ENCODE results near the gene TEX12.

DNA sequence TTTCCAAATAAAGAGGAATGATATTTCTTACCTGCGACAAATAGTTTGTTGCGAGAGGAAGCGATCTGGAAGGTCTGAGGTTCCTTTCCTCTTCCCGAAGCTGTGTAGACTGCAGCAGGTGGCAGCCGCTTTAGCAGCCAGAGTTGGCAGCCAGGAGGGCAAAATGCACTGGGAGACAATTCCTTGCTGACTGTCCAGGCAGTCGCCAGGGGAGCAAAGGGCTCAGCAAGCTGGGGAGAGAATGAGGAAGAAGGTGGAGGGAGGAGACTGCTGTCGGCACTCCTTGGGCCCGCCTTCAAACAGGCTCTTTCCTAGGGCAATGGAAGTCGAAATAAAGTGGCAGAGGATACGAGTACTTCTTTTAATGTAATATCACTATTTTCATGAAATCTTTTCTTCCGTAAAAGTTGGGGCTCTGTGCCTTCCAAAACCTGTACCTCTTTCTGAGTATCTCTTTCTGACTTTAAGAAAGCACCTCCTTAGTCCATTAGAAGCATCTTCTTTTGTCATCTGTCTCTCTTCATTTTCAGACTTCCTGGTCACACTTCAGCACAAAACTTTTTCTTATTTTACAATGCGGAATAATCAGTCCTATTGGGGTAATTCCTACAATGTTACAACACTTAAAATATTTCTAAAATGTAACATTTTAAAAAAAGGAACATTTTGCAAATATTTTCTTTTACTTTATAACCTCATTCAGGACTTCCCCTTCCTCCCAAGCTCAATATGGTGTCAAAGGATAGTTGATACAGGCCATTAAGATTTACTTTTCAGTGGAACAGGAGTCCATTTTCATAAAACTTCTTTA is 3.1 kb upstream of the TEX12 start, which contains the start of gene IL18:
- TF ChIP-seq POLR2AphosphoS5 (IDR thresholded peaks at IDR 0.05; ENCODE audit: insufficient read depth in 1 of 2, low read depth in 1 of 2): peak; percentile 46 to 51
- TF ChIP-seq, protein P1, sequence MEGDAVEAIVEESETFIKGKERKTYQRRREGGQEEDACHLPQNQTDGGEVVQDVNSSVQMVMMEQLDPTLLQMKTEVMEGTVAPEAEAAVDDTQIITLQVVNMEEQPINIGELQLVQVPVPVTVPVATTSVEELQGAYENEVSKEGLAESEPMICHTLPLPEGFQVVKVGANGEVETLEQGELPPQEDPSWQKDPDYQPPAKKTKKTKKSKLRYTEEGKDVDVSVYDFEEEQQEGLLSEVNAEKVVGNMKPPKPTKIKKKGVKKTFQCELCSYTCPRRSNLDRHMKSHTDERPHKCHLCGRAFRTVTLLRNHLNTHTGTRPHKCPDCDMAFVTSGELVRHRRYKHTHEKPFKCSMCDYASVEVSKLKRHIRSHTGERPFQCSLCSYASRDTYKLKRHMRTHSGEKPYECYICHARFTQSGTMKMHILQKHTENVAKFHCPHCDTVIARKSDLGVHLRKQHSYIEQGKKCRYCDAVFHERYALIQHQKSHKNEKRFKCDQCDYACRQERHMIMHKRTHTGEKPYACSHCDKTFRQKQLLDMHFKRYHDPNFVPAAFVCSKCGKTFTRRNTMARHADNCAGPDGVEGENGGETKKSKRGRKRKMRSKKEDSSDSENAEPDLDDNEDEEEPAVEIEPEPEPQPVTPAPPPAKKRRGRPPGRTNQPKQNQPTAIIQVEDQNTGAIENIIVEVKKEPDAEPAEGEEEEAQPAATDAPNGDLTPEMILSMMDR (IDR thresholded peaks at IDR 0.05): no peak

Measured in vagina (tissue), 2 donors.